Right cardiac atrium (tissue), 5 donors: ENCODE results near the gene FTO. TPM values are rescaled to one million over a fixed set of nuclear protein-coding genes. Genes with fewer than 3 reads are reported as not detected.

ENCODE experiments used
- ATAC-seq, 2 donors: fragments of 200-7000 bp; cut with Tn5 transposase; one replicate each; pipeline versions ENCODE4 v1.8.0 to v1.9.1; 2020; ENCODE audit warnings: moderate library complexity in 2 of 2, mild to moderate bottlenecking in 1 of 2
- DNase-seq, 3 donors: peaks; one replicate each; pipeline ENCODE4 v3.0.0-alpha.2; 2020
- H3K27ac ChIP-seq: one replicate; pipeline ENCODE4 v1.5.1; 2013; ENCODE audit warnings: mild to moderate bottlenecking, low read length, control low read depth, moderate library complexity
- H3K27me3 ChIP-seq: one replicate; pipeline ENCODE4 v1.6.1; 2013; ENCODE audit not compliant: control insufficient read depth, insufficient read depth
- H3K4me1 ChIP-seq: one replicate; pipeline ENCODE4 v1.6.1; 2013; ENCODE audit warnings: low read length; ENCODE audit not compliant: control insufficient read depth, insufficient read depth
- H3K4me3 ChIP-seq: one replicate; pipeline ENCODE4 v1.5.1; 2013; ENCODE audit warnings: low read length, control low read depth
- H3K9me3 ChIP-seq: one replicate; pipeline ENCODE4 v1.6.1; 2013; ENCODE audit warnings: low read length; ENCODE audit not compliant: control insufficient read depth
- WGBS: extraction: QIAGEN DNeasy Blood & Tissue Kit; methylation state at CpG from one replicate; pipeline ENCODE4 v1.1.7; 2013; 5-methylcytosine and 5-hydroxymethylcytosine counted together
- intact Hi-C, 4 donors: fragments of 100-400 bp; cut with DNase I; formaldehyde crosslinking; loops; one replicate each; pipeline versions ENCODE4 v1.11.0 to v1.14.0; 2022 to 2023
- polyA plus RNA-seq: library from polyadenylated mRNA; stranded (reverse); fragments of 200-250 nt; gene quantifications from one replicate; pipeline ENCODE4 v1.2.3, GENCODE V29; 2013
- total RNA-seq, 4 donors: library from RNA; stranded (reverse); fragmentation: NEBNext Ultra II Directional; extraction: Animal tissue kit (Norgen Biotek cat#: 25700); gene quantifications; one replicate each; pipeline ENCODE4 v1.2.1, GENCODE V29; 2021
- donor health status: healthy with polysubstance abuse.
- donor health status: DM: no; HTN: yes; CAD: no.
- donor health status: DM: no; HTN: no; CAD: no.
- donor health status: DM: no; HTN: yes; CAD: no; lungs with severe emphysema.
- donor health status: DM: yes; HTN: yes; CAD: no.

FTO gene
- total and polyA plus RNA-seq, 5 donors = 21.9 to 86.3 (median 78.2) TPM

GRCh38 chr16:54171626-54172537 lies 467.9 kb downstream of the FTO start:
- Histone ChIP-seq H3K27me3 (no peaks in the 10 kb centered on the region), H3K27ac (no peak overlapping the region), H3K9me3 (no peaks in the 10 kb centered on the region), H3K4me1 (no peaks in the 10 kb centered on the region), H3K4me3 (no peak overlapping the region)
- DNase-seq = no peak
- no peak for ATAC-seq
- intact Hi-C loops = no loop called here
- WGBS = 49% methylated on average over 22 of the region's 22 CpGs

GRCh38 chr16:54173490-54173889 lies 469.5 kb downstream of the FTO start:
- DNase-seq = no peak
- 75% methylated on average over 8 of the region's 8 CpGs for WGBS
- intact Hi-C loops = no loop called here
- Histone ChIP-seq H3K27ac (no peak overlapping the region), H3K27me3 (no peaks in the 10 kb centered on the region), H3K4me3 (no peak overlapping the region), H3K4me1 (no peaks in the 10 kb centered on the region), H3K9me3 (no peaks in the 10 kb centered on the region)
- ATAC-seq = no peak

- H3K27me3 ChIP-seq = no peaks in the 10 kb centered on the region
Observed at GRCh38 chr16:54174201-54174600, 470.2 kb downstream of the FTO start.

GRCh38 chr16:54174750-54175149 lies 470.8 kb downstream of the FTO start:
- Histone ChIP-seq H3K4me1 (no peaks in the 10 kb centered on the region), H3K9me3 (no peaks in the 10 kb centered on the region), H3K27me3 (no peaks in the 10 kb centered on the region), H3K4me3 (no peak overlapping the region), H3K27ac (no peak overlapping the region)
- no peak for DNase-seq
- intact Hi-C loops = no loop called here
- no peak for ATAC-seq

More at GRCh38 chr16:54174201-54174600, 470.2 kb downstream of the FTO start:
- DNase-seq = no peak
- Histone ChIP-seq H3K4me1 (no peaks in the 10 kb centered on the region), H3K27ac (no peak overlapping the region), H3K9me3 (no peaks in the 10 kb centered on the region), H3K4me3 (no peak overlapping the region)
- WGBS = 61% methylated on average over 5 of the region's 5 CpGs
- intact Hi-C loops = no loop called here
- no peak for ATAC-seq

- WGBS = 78% methylated on average over 9 of the region's 9 CpGs
- Histone ChIP-seq H3K27me3 (peaks cover 1% of the 10 kb centered on the region), H3K4me3 (no peak overlapping the region), H3K9me3 (no peaks in the 10 kb centered on the region), H3K27ac (no peak overlapping the region), H3K4me1 (no peaks in the 10 kb centered on the region)
- ATAC-seq (no peak), DNase-seq (peak in 1 of 3 donors; percentile 32)
- intact Hi-C loops = no loop called here
Observed at GRCh38 chr16:54175169-54175551, 471.2 kb downstream of the FTO start.

GRCh38 chr16:54175552-54176375 lies 471.8 kb downstream of the FTO start:
- no peak overlapping the region for H3K27ac ChIP-seq
- ATAC-seq (no peak), DNase-seq (no peak)
- H3K4me3 ChIP-seq = peak overlapping the region; percentile 34
- H3K4me1 ChIP-seq = no peaks in the 10 kb centered on the region
- intact Hi-C loops = no loop called here
- WGBS = 44% methylated on average over 19 of the region's 19 CpGs
- H3K27me3 ChIP-seq = peaks cover 2% of the 10 kb centered on the region
- no peaks in the 10 kb centered on the region for H3K9me3 ChIP-seq

- no peak overlapping the region for H3K4me3 ChIP-seq
- no peak overlapping the region for H3K27ac ChIP-seq
- H3K27me3 ChIP-seq = peaks cover 2% of the 10 kb centered on the region
- intact Hi-C loops = no loop called here
- no peaks in the 10 kb centered on the region for H3K9me3 ChIP-seq
- ATAC-seq = no peak
- peak in 1 of 3 donors; percentile 45 for DNase-seq
- no peaks in the 10 kb centered on the region for H3K4me1 ChIP-seq
- WGBS = 50% methylated on average over 19 of the region's 19 CpGs
Observed at GRCh38 chr16:54176376-54176901, 472.5 kb downstream of the FTO start.

- ATAC-seq (no peak), DNase-seq (peak in 1 of 3 donors; percentile 34)
- H3K4me1 ChIP-seq = no peaks in the 10 kb centered on the region
- 94% methylated on average over 26 of the region's 26 CpGs for WGBS
- H3K4me3 ChIP-seq = no peak overlapping the region
- H3K27me3 ChIP-seq = peaks cover 2% of the 10 kb centered on the region
- intact Hi-C loops = no loop called here
- no peaks in the 10 kb centered on the region for H3K9me3 ChIP-seq
- H3K27ac ChIP-seq = no peak overlapping the region
Observed at GRCh38 chr16:54177052-54177861, 473.3 kb downstream of the FTO start.

- Histone ChIP-seq H3K4me1 (no peaks in the 10 kb centered on the region), H3K27ac (no peak overlapping the region), H3K27me3 (peaks cover 2% of the 10 kb centered on the region), H3K4me3 (no peak overlapping the region), H3K9me3 (no peaks in the 10 kb centered on the region)
- DNase-seq = no peak
- WGBS = 81% methylated on average over 11 of the region's 11 CpGs
- ATAC-seq = no peak
- intact Hi-C loops = no loop called here
Observed at GRCh38 chr16:54177862-54178477, 474.0 kb downstream of the FTO start.

- no peak for ATAC-seq
- DNase-seq = no peak
Observed at GRCh38 chr16:54178478-54178976, 474.6 kb downstream of the FTO start.

More at GRCh38 chr16:54178478-54178976, 474.6 kb downstream of the FTO start:
- Histone ChIP-seq H3K27ac (no peak overlapping the region), H3K27me3 (peaks cover 2% of the 10 kb centered on the region), H3K9me3 (no peaks in the 10 kb centered on the region), H3K4me1 (no peaks in the 10 kb centered on the region), H3K4me3 (no peak overlapping the region)
- intact Hi-C loops = no loop called here
- WGBS = 45% methylated on average over 7 of the region's 7 CpGs
